Measurements from ENCODE around the gene IFRD2.

The IFRD2 gene

GRCh38 chr3:50302095-50303012 is 10.1 kb upstream of the IFRD2 start:
- DNase-seq = no peak

- no peak for DNase-seq
Measured at GRCh38 chr3:50300681-50301254, 8.5 kb upstream of the IFRD2 start.

- peak in 23 of 51 donors; percentile 34 to 88 (median 64) for DNase-seq
Measured at GRCh38 chr3:50299929-50300680, 7.9 kb upstream of the IFRD2 start.

- no peak for DNase-seq
Measured at GRCh38 chr3:50299638-50299928, 7.4 kb upstream of the IFRD2 start.

GRCh38 chr3:50298836-50299637 is 6.8 kb upstream of the IFRD2 start, which contains the start of the genes HYAL3 and NAA80:
TSS of gene HYAL3 (minus strand) at chr3:50299405. CDS start at chr3:50295602, 3,803 bp downstream.
TSS of gene NAA80 (minus strand) at chr3:50299405. CDS start at chr3:50297463, 1,942 bp downstream.
- DNase-seq = peak; percentile 72 to 100 (median 99)

GRCh38 chr3:50297896-50298725 is 5.9 kb upstream of the IFRD2 start:
- no peak for DNase-seq

GRCh38 chr3:50297384-50297775 is 5.2 kb upstream of the IFRD2 start:
- DNase-seq = no peak

GRCh38 chr3:50296721-50297383 is 4.6 kb upstream of the IFRD2 start:
- DNase-seq = no peak

GRCh38 chr3:50295553-50296431 is 3.6 kb upstream of the IFRD2 start:
- DNase-seq = no peak

GRCh38 chr3:50294492-50295403 is 2.5 kb upstream of the IFRD2 start:
- DNase-seq = no peak

- DNase-seq = no peak
Measured at GRCh38 chr3:50294089-50294488, 1.9 kb upstream of the IFRD2 start.

- no peak for DNase-seq
Measured at GRCh38 chr3:50293079-50293801, 1.0 kb upstream of the IFRD2 start.

GRCh38 chr3:50290161-50290641 is 2.0 kb downstream of the IFRD2 start:
- no peak for DNase-seq

GRCh38 chr3:50289130-50289529 is 3.1 kb downstream of the IFRD2 start:
- no peak for DNase-seq

- DNase-seq = no peak
Measured at GRCh38 chr3:50288387-50289007, 3.7 kb downstream of the IFRD2 start.

GRCh38 chr3:50287262-50287661 is 5.0 kb downstream of the IFRD2 start:
- no peak for DNase-seq
